Mononuclear cell (primary cell): ENCODE results near the gene FNDC3B. TPM values are rescaled to one million over a fixed set of nuclear protein-coding genes. Genes with fewer than 3 reads are reported as not detected.

Experiments
- H3K27me3 ChIP-seq: 2 replicates; pipeline ENCODE4 v1.6.0; 2011; ENCODE audit warnings: low read length, control low read depth; ENCODE audit not compliant: insufficient read depth
- H3K4me1 ChIP-seq: 2 replicates; pipeline ENCODE4 v1.5.1; 2011; ENCODE audit warnings: mild to moderate bottlenecking, low read length, control low read depth; ENCODE audit not compliant: insufficient read depth
- H3K4me3 ChIP-seq: 2 replicates; pipeline ENCODE4 v1.5.1; 2011; ENCODE audit warnings: mild to moderate bottlenecking, low read length, moderate library complexity
- H3K9me3 ChIP-seq: 2 replicates; pipeline ENCODE4 v1.5.1; 2011; ENCODE audit warnings: low read depth, mild to moderate bottlenecking, control low read depth, low read length
- total RNA-seq: library from RNA; depleted of rRNA; stranded (reverse); fragments of >200 nt; gene quantifications from one replicate; pipeline ENCODE4 v1.2.3, GENCODE V29; 2012

FNDC3B gene
- total RNA-seq, 1 donor, result 46.1 TPM

- Histone ChIP-seq H3K27me3 (no peaks in the 10 kb centered on the region), H3K9me3 (no peaks in the 10 kb centered on the region), H3K4me3 (no peak overlapping the region), H3K4me1 (no peaks in the 10 kb centered on the region)
Measured at GRCh38 chr3:172262991-172263608, 223.7 kb downstream of the FNDC3B start.

GRCh38 chr3:172263781-172264486 is 224.6 kb downstream of the FNDC3B start:
- Histone ChIP-seq H3K4me3 (no peak overlapping the region), H3K4me1 (no peaks in the 10 kb centered on the region), H3K9me3 (no peaks in the 10 kb centered on the region), H3K27me3 (no peaks in the 10 kb centered on the region)

GRCh38 chr3:172266103-172266502 is 226.7 kb downstream of the FNDC3B start:
- no peak overlapping the region for H3K4me3 ChIP-seq
- no peaks in the 10 kb centered on the region for H3K27me3 ChIP-seq
- H3K4me1 ChIP-seq, result no peaks in the 10 kb centered on the region
- H3K9me3 ChIP-seq, result no peaks in the 10 kb centered on the region

- Histone ChIP-seq H3K4me1 (no peaks in the 10 kb centered on the region), H3K4me3 (no peak overlapping the region), H3K27me3 (no peaks in the 10 kb centered on the region), H3K9me3 (no peaks in the 10 kb centered on the region)
Measured at GRCh38 chr3:172268425-172268824, 229.0 kb downstream of the FNDC3B start.

GRCh38 chr3:172268868-172269267 is 229.5 kb downstream of the FNDC3B start:
- H3K27me3 ChIP-seq, result no peaks in the 10 kb centered on the region
- no peak overlapping the region for H3K4me3 ChIP-seq
- H3K9me3 ChIP-seq, result no peaks in the 10 kb centered on the region
- H3K4me1 ChIP-seq, result no peaks in the 10 kb centered on the region

- Histone ChIP-seq H3K4me3 (no peak overlapping the region), H3K4me1 (no peaks in the 10 kb centered on the region), H3K9me3 (no peaks in the 10 kb centered on the region), H3K27me3 (no peaks in the 10 kb centered on the region)
Measured at GRCh38 chr3:172270557-172271166, 231.3 kb downstream of the FNDC3B start.

- H3K9me3 ChIP-seq, result no peaks in the 10 kb centered on the region
- H3K4me1 ChIP-seq, result no peaks in the 10 kb centered on the region
- no peaks in the 10 kb centered on the region for H3K27me3 ChIP-seq
- H3K4me3 ChIP-seq, result no peak overlapping the region
Measured at GRCh38 chr3:172271386-172271976, 232.1 kb downstream of the FNDC3B start.

GRCh38 chr3:172272698-172273097 is 233.3 kb downstream of the FNDC3B start:
- H3K4me1 ChIP-seq, result no peaks in the 10 kb centered on the region
- H3K4me3 ChIP-seq, result no peak overlapping the region
- no peaks in the 10 kb centered on the region for H3K9me3 ChIP-seq
- no peaks in the 10 kb centered on the region for H3K27me3 ChIP-seq

- Histone ChIP-seq H3K4me1 (no peaks in the 10 kb centered on the region), H3K27me3 (no peaks in the 10 kb centered on the region), H3K4me3 (no peak overlapping the region), H3K9me3 (no peaks in the 10 kb centered on the region)
Measured at GRCh38 chr3:172273378-172273777, 234.0 kb downstream of the FNDC3B start.

GRCh38 chr3:172274906-172275305 is 235.5 kb downstream of the FNDC3B start:
- no peak overlapping the region for H3K4me3 ChIP-seq
- H3K27me3 ChIP-seq, result no peaks in the 10 kb centered on the region
- H3K9me3 ChIP-seq, result no peaks in the 10 kb centered on the region
- H3K4me1 ChIP-seq, result no peaks in the 10 kb centered on the region

- no peaks in the 10 kb centered on the region for H3K27me3 ChIP-seq
- H3K9me3 ChIP-seq, result no peaks in the 10 kb centered on the region
- no peak overlapping the region for H3K4me3 ChIP-seq
- H3K4me1 ChIP-seq, result no peaks in the 10 kb centered on the region
Measured at GRCh38 chr3:172275586-172275985, 236.2 kb downstream of the FNDC3B start.

GRCh38 chr3:172276103-172276502 is 236.7 kb downstream of the FNDC3B start:
- no peaks in the 10 kb centered on the region for H3K4me1 ChIP-seq
- no peaks in the 10 kb centered on the region for H3K9me3 ChIP-seq
- no peak overlapping the region for H3K4me3 ChIP-seq
- H3K27me3 ChIP-seq, result no peaks in the 10 kb centered on the region

GRCh38 chr3:172277151-172277652 is 237.8 kb downstream of the FNDC3B start:
- Histone ChIP-seq H3K27me3 (no peaks in the 10 kb centered on the region), H3K4me1 (no peaks in the 10 kb centered on the region), H3K9me3 (no peaks in the 10 kb centered on the region), H3K4me3 (no peak overlapping the region)

- Histone ChIP-seq H3K4me1 (no peaks in the 10 kb centered on the region), H3K27me3 (no peaks in the 10 kb centered on the region), H3K9me3 (no peaks in the 10 kb centered on the region), H3K4me3 (no peak overlapping the region)
Measured at GRCh38 chr3:172279191-172279640, 239.8 kb downstream of the FNDC3B start.

- Histone ChIP-seq H3K9me3 (no peaks in the 10 kb centered on the region), H3K4me3 (no peak overlapping the region), H3K4me1 (no peaks in the 10 kb centered on the region), H3K27me3 (no peaks in the 10 kb centered on the region)
Measured at GRCh38 chr3:172279974-172280373, 240.6 kb downstream of the FNDC3B start.
